Stomach smooth muscle (tissue), 2 donors: ENCODE results near the gene SERTAD3.
A peak's percentile ranks its signal among the peaks of the same experiment; 100 is the strongest.
"Not testable (repeated sequence)": the region's sequence is repeated elsewhere in the genome, so short reads cannot be mapped to it uniquely, and the experiment has no call there.

Experiments used
- H3K27ac ChIP-seq: one replicate; pipeline ENCODE4 v1.7.0; 2013; ENCODE audit warnings: mild to moderate bottlenecking, low read length, inconsistent platforms
- H3K27me3 ChIP-seq, 2 donors: one replicate each; pipeline ENCODE4 v1.7.0; 2013; ENCODE audit warnings: low read length in 2 of 2; ENCODE audit not compliant: insufficient read depth in 2 of 2, control insufficient read depth in 1 of 2
- H3K36me3 ChIP-seq, 2 donors: one replicate each; pipeline ENCODE4 v1.7.0; 2013; ENCODE audit warnings: low read length in 2 of 2; ENCODE audit not compliant: control insufficient read depth in 2 of 2, insufficient read depth in 2 of 2
- H3K4me1 ChIP-seq: one replicate; pipeline ENCODE4 v1.7.0; 2013; ENCODE audit warnings: low read length; ENCODE audit not compliant: control insufficient read depth, insufficient read depth
- H3K4me3 ChIP-seq, 2 donors: one replicate each; pipeline ENCODE4 v1.7.0; 2013; ENCODE audit warnings: low read length in 2 of 2
- H3K9ac ChIP-seq, 2 donors: one replicate each; pipeline ENCODE4 v1.7.0; 2013; ENCODE audit warnings: low read length in 2 of 2, mild to moderate bottlenecking in 1 of 2
- H3K9me3 ChIP-seq, 2 donors: one replicate each; pipeline ENCODE4 v1.7.0; 2013; ENCODE audit warnings: low read length in 2 of 2; ENCODE audit not compliant: control insufficient read depth in 2 of 2
- donor health status: healthy.
- donor health status: Pancreatic carcinoma.

The SERTAD3 gene

DNA sequence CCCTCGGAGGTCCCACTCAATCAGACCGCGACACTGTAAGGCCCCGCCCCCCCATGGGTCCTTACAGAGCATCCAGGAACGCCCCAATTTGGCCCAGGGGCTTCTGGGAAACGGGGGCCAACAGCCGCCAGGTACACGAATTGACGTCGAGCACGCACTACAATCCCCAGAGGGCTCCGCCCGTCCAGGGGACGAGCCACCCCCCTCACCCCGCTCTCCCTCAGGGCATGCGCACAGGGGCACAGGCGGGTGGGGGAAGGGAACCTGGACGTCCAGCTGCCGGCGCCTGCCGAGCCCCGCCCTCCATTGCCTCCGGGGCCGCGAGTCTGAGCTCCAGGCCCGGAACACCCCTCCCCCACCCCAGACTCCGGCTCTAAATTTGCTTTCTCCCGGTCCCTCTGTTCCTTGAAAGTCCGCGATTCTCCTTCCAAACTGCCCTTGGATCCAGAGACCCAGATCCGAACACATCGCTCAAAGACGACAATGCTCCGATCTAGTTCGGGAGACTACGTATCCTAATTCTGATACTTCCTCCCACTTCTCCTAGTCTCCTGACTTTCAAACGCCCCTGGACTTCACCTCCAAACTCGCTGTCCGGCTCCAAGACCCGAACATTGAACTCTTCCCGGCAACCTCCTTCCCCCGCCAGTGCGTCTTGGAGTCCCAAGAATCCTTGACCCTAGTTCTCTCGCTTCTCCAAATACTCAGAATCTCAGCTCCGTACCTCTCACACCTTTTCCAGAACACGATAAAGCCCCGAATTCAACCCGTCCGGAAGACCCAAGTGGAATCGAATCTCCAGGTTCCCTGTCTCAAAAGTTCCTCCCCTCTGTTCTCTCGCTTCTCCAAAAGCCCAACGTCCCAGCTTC lies 770 bp downstream of the SERTAD3 start:
- H3K27me3 ChIP-seq = no peaks in the 10 kb centered on the region
- H3K4me3 ChIP-seq = peak overlapping the region; percentile 73 to 100
- no peaks in the 10 kb centered on the region for H3K9me3 ChIP-seq
- H3K36me3 ChIP-seq = peaks cover 20 to 29% of the 10 kb centered on the region in 2 donors
- peak overlapping the region; percentile 99 for H3K27ac ChIP-seq
- H3K9ac ChIP-seq = peak overlapping the region; percentile 83 to 100
- peaks cover 24% of the 10 kb centered on the region for H3K4me1 ChIP-seq

- no peaks in the 10 kb centered on the region for H3K9me3 ChIP-seq
- H3K4me1 ChIP-seq = peaks cover 24% of the 10 kb centered on the region
- no peaks in the 10 kb centered on the region for H3K27me3 ChIP-seq
- peaks cover 17 to 23% of the 10 kb centered on the region in 2 donors for H3K36me3 ChIP-seq
- H3K27ac ChIP-seq = peak overlapping the region; percentile 99
- H3K9ac ChIP-seq = peak overlapping the region; percentile 58 to 65
- peak overlapping the region; percentile 63 to 100 for H3K4me3 ChIP-seq
These were observed 1.6 kb downstream of the SERTAD3 start for GRCh38 chr19:40442328-40443130.

DNA sequence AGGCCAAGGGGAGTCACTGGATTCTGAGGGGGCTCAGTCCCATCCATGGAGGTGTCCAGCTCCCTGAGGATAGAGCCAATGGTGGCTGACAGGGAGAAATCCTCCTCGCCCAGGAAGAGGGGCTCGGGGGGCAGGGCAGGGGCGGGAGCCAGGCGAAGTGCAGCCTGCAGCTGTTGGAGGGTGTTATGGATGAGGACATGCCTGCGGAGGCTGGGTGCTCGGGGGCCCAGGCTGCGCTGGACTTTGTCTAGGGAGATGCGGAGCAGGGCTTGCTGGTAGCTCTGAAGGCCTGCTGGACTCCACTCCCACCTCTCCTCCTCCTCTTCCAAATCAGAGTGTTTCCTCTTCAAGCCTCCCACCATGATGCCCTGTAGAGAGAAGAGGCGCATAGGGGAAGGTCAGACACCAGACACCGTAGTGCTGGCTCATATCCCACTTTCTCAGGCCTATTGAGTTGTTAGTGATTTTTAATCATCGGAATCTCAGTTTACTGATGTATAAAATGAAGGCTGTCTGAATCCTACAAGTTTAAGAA lies 2.3 kb downstream of the SERTAD3 start:
- no peak overlapping the region for H3K27ac ChIP-seq
- no peaks in the 10 kb centered on the region for H3K9me3 ChIP-seq
- peak overlapping the region in 1 of 2 donors; percentile 100 for H3K4me3 ChIP-seq
- peaks cover 16 to 22% of the 10 kb centered on the region in 2 donors for H3K36me3 ChIP-seq
- H3K27me3 ChIP-seq = no peaks in the 10 kb centered on the region
- H3K9ac ChIP-seq = peak overlapping the region in 1 of 2 donors; percentile 65
- H3K4me1 ChIP-seq = peaks cover 24% of the 10 kb centered on the region

- no peaks in the 10 kb centered on the region for H3K9me3 ChIP-seq
- H3K27ac ChIP-seq = no peak overlapping the region
- no peak overlapping the region for H3K9ac ChIP-seq
- H3K27me3 ChIP-seq = no peaks in the 10 kb centered on the region
- no peak overlapping the region for H3K4me3 ChIP-seq
- H3K36me3 ChIP-seq = peaks cover 16 to 22% of the 10 kb centered on the region in 2 donors
- peaks cover 32% of the 10 kb centered on the region for H3K4me1 ChIP-seq
These were observed 5.9 kb downstream of the SERTAD3 start for GRCh38 chr19:40438284-40438683.

DNA sequence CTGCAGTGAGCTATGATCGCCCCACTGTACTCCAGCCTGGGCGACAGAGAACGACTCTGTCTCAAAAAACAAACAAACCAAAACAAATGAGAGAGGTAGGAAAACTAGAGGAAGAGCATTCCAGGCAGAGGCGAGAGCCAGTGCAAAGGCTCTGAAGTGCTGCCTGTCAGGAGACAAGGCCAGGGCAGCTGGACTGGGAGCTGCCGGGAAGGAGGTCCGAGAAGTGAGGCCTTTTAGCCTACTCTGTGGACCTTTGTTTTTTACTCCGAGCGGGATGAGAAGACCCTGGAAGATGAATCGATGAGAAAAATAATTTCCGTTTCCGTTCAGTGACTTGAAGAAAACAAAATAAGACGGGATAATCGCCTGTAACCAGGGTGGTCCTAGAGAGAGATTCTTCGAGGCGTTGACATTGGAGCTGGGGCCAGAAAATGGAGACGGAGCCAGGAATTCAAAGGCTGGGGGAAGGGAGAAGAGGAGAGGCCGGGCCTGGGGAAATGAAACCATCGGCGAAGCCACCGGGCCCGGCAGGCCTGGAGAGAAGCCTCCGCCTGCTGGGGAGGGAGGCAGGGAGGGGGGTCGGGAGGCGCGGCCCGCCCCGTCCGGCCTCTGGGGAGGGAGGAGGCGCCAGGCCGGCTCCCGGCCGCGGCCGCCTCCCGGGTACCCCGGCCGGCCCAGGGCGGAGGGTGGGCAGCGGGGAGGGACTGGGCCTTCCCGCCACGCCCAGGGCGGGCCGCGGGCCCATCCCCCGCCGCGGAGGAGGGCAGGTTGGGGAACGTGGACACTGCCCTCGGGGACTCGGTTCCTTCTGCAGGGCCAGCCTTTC lies 10.5 kb downstream of the SERTAD3 start:
- H3K36me3 ChIP-seq = no peaks in the 10 kb centered on the region
- H3K9me3 ChIP-seq = no peaks in the 10 kb centered on the region
- no peaks in the 10 kb centered on the region for H3K27me3 ChIP-seq
- H3K4me1 ChIP-seq = peaks cover 21% of the 10 kb centered on the region
- peak overlapping the region; percentile 98 for H3K27ac ChIP-seq
- peak overlapping the region; percentile 73 to 81 for H3K4me3 ChIP-seq
- peak overlapping the region; percentile 92 to 98 for H3K9ac ChIP-seq

- H3K9me3 ChIP-seq, H3K36me3 ChIP-seq, H3K27me3 ChIP-seq: not testable (repeated sequence)
- Histone ChIP-seq H3K9ac (peak overlapping the region; percentile 92 to 98), H3K27ac (peak overlapping the region; percentile 98), H3K4me3 (peak overlapping the region; percentile 73 to 81), H3K4me1 (peaks cover 21% of the 10 kb centered on the region)
These were observed 11.4 kb downstream of the SERTAD3 start for GRCh38 chr19:40432760-40433159.

DNA sequence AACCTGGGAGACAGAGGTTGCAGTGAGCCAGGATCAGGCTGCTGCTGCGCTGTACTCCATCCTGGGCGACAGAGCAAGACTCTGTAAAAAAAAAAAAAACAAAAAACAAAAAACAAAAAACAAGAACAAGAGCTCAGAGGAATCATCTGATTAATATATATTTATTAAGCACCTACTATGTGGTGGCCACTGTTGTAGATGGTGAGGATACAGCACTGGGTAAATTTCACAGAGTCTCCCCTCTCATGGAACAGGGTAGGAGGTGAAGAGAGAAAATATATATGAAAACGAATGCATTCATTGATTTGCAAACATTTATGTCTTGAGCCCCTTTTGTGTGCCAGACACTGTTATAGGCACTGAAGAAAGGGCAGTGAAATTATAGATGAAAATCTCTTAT lies 12.4 kb downstream of the SERTAD3 start:
- Histone ChIP-seq H3K36me3 (no peaks in the 10 kb centered on the region), H3K27me3 (no peaks in the 10 kb centered on the region), H3K4me3 (no peak overlapping the region), H3K9me3 (no peaks in the 10 kb centered on the region), H3K4me1 (peaks cover 21% of the 10 kb centered on the region), H3K27ac (no peak overlapping the region), H3K9ac (no peak overlapping the region)

DNA sequence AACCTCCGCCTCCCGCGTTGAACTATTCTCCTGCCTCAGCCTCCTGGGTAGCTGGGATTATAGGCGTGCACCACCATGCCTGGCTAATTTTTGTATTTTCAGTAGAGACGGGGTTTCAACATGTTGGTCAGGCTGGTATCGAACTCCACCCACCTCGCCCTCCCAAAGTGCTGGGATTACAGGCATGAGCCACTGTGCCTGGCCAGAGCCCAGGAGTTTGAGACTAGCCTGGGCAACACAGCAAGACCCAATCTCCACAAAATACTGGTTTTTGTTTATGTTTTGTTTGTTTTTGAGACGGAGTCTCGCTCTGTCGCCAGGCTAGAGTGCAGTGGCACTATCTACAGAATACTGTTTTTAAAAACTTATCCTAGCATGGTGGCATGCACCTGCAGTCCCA lies 13.9 kb downstream of the SERTAD3 start:
- H3K9ac ChIP-seq, H3K9me3 ChIP-seq, H3K27ac ChIP-seq, H3K4me3 ChIP-seq, H3K36me3 ChIP-seq, H3K27me3 ChIP-seq: not testable (repeated sequence)
- peaks cover 25% of the 10 kb centered on the region for H3K4me1 ChIP-seq

DNA sequence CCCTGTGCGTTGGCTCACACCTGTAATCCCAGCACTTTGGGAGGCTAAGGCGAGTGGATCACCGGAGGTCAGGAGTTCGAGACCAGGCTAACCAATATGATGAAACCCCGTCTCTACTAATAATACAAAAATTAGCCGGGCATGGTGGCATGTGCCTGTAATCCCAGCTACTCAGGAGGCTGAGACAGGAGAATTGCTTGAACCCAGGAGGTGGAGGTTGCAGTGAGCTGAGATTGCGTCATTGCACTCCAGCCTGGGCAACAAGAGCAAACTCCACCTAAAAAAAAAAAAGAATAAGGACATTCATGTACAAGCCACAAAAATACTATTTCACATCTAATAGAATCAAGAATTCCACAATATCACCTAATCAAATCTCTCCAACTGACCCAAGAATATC lies 15.9 kb downstream of the SERTAD3 start:
- H3K4me1 ChIP-seq = peaks cover 28% of the 10 kb centered on the region
- not testable (repeated sequence) for H3K4me3 ChIP-seq, H3K27ac ChIP-seq, H3K36me3 ChIP-seq, H3K9me3 ChIP-seq, H3K27me3 ChIP-seq, H3K9ac ChIP-seq
